ENCODE measurements around the gene RBBP8NL. TPM values are rescaled to one million over a fixed set of nuclear protein-coding genes. Genes with fewer than 3 reads are reported as not detected.

RBBP8NL gene
- total and polyA plus RNA-seq, 9 of the 15 experiments (the other 6 are each of a cell fraction or from before 2014, with no cell fraction given) = not detected

GRCh38 chr20:62366370-62367135 is 60.8 kb downstream of the RBBP8NL start (continued):
- TF ChIP-seq CHD7 (IDR thresholded peaks at IDR 0.05; ENCODE audit: low read depth, low read length) (no peak), TOE1 (IDR thresholded peaks at IDR 0.05; ENCODE audit: borderline replicate concordance) (no peak), TOE1 (CRISPR knock-in tag; IDR thresholded peaks at IDR 0.05; ENCODE audit: borderline replicate concordance, low read depth) (no peak), RBM39 (optimal IDR thresholded peaks at IDR 0.05; ENCODE audit: low read depth, low read length) (no peak), CEBPG (CRISPR knock-in tag; IDR thresholded peaks at IDR 0.05) (no peak), CEBPG (tag; conservative IDR thresholded peaks at IDR 0.05 in 1 of 2, IDR thresholded peaks at IDR 0.05 in 1 of 2) (no peak), CREBBP (IDR thresholded peaks at IDR 0.05; ENCODE audit: low read depth, low read length) (no peak), ZNF778 (CRISPR knock-in tag; IDR thresholded peaks at IDR 0.05) (no peak), HMBOX1 (IDR thresholded peaks at IDR 0.05) (no peak), KAT7 (CRISPR knock-in tag; IDR thresholded peaks at IDR 0.05; ENCODE audit: borderline replicate concordance) (0 out of 2 replicates have a peak, but pooled peaks have one; percentile 13), NRF1 (conservative IDR thresholded peaks at IDR 0.05 in 1 of 2, IDR thresholded peaks at IDR 0.05 in 1 of 2) (0 out of 4 replicates have a peak, but pooled peaks of 1 of the 2 experiments have one; percentile 9), SMARCA5 (IDR thresholded peaks at IDR 0.05) (no peak), DIDO1 (tag; IDR thresholded peaks at IDR 0.05; ENCODE audit: low read depth) (no peak)

Measured in K562 (cell line).